ENCODE data around the gene EML3.

The EML3 gene

GRCh38 chr11:62648967-62649364, 36.4 kb upstream of the EML3 start:
- DNase-seq (ENCODE audit: low read depth), result no peak
- no peak for TF ChIP-seq CTCF (conservative IDR thresholded peaks at IDR 0.05; ENCODE audit: low read depth, low read length)
- H3K4me3 ChIP-seq (ENCODE audit: low read length), result no peak overlapping the region

- TF ChIP-seq CTCF (conservative IDR thresholded peaks at IDR 0.05; ENCODE audit: low read depth, low read length), result no peak
- no peak overlapping the region for H3K4me3 ChIP-seq (ENCODE audit: low read length)
- DNase-seq (ENCODE audit: low read depth), result no peak
Measured at GRCh38 chr11:62648185-62648966, 35.8 kb upstream of the EML3 start.

- no peak for DNase-seq (ENCODE audit: low read depth)
- no peak for TF ChIP-seq CTCF (conservative IDR thresholded peaks at IDR 0.05; ENCODE audit: low read depth, low read length)
- no peak overlapping the region for H3K4me3 ChIP-seq (ENCODE audit: low read length)
Measured at GRCh38 chr11:62647609-62648005, 35.0 kb upstream of the EML3 start.

GRCh38 chr11:62646825-62647608, 34.4 kb upstream of the EML3 start:
- H3K4me3 ChIP-seq (ENCODE audit: low read length), result peak overlapping the region; percentile 22
- no peak for TF ChIP-seq CTCF (conservative IDR thresholded peaks at IDR 0.05; ENCODE audit: low read depth, low read length)

GRCh38 chr11:62645946-62646824, 33.6 kb upstream of the EML3 start, which contains the start of gene GANAB:
TSS of gene GANAB (minus strand) at chr11:62646613. CDS start at chr11:62646599, 14 bp downstream.
- TF ChIP-seq CTCF (conservative IDR thresholded peaks at IDR 0.05; ENCODE audit: low read depth, low read length), result no peak
- peak within 1 kb of the TSS; percentile 93 for H3K4me3 ChIP-seq (ENCODE audit: low read length)
- DNase-seq (ENCODE audit: low read depth), result peak; percentile 87

More at GRCh38 chr11:62646825-62647608, 34.4 kb upstream of the EML3 start:
- no peak for DNase-seq (ENCODE audit: low read depth)

- no peak for TF ChIP-seq CTCF (conservative IDR thresholded peaks at IDR 0.05; ENCODE audit: low read depth, low read length)
- H3K4me3 ChIP-seq (ENCODE audit: low read length), result peak overlapping the region; percentile 93
- DNase-seq (ENCODE audit: low read depth), result no peak
Measured at GRCh38 chr11:62645671-62645945, 33.0 kb upstream of the EML3 start.
